ENCODE measurements around the gene A4GALT.
"Not testable (repeated sequence)": the region's sequence is repeated elsewhere in the genome, so short reads cannot be mapped to it uniquely, and the experiment has no call there.

Gene A4GALT

GRCh38 chr22:42764895-42765363, 44.3 kb upstream of the A4GALT start:
- no peak for DNase-seq (ENCODE audit: low read depth)
- H3K4me3 ChIP-seq (ENCODE audit: low read length), result no peak overlapping the region
- TF ChIP-seq, protein P1, sequence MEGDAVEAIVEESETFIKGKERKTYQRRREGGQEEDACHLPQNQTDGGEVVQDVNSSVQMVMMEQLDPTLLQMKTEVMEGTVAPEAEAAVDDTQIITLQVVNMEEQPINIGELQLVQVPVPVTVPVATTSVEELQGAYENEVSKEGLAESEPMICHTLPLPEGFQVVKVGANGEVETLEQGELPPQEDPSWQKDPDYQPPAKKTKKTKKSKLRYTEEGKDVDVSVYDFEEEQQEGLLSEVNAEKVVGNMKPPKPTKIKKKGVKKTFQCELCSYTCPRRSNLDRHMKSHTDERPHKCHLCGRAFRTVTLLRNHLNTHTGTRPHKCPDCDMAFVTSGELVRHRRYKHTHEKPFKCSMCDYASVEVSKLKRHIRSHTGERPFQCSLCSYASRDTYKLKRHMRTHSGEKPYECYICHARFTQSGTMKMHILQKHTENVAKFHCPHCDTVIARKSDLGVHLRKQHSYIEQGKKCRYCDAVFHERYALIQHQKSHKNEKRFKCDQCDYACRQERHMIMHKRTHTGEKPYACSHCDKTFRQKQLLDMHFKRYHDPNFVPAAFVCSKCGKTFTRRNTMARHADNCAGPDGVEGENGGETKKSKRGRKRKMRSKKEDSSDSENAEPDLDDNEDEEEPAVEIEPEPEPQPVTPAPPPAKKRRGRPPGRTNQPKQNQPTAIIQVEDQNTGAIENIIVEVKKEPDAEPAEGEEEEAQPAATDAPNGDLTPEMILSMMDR (IDR thresholded peaks at IDR 0.05; ENCODE audit: insufficient read depth, low read depth, low read length, missing control alignments), result no peak

DNA sequence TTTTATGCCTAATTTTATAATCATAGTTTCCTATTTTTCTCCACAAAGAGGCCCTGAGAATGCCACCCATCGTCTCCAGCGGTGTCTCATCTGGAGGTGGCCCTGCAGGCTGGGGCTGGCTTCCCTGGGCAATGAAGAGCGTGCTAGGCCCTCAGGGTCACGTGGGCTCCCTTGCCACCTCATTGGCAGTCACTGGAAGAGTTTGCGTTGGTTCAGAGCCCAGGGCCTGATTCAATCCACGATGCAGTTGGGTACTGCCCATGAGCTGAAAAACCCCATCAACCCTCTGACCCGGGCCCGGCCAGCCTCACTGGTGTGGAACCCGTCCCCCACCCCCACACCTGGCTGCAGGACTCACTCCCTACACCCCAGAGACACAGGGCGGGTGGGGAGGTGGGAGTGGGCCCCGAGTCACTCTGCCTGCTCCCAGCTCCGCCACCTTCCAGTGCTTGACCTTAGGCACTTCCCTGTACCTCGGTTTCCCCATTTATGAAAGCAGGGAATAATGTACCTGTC, 43.4 kb upstream of the A4GALT start:
- DNase-seq (ENCODE audit: low read depth), result no peak
- TF ChIP-seq, protein P1 (IDR thresholded peaks at IDR 0.05; ENCODE audit: insufficient read depth, low read depth, low read length, missing control alignments), result no peak

GRCh38 chr22:42760806-42761565, 40.3 kb upstream of the A4GALT start:
- no peak overlapping the region for H3K4me3 ChIP-seq (ENCODE audit: low read length)
- TF ChIP-seq, protein P1 (IDR thresholded peaks at IDR 0.05; ENCODE audit: insufficient read depth, low read depth, low read length, missing control alignments), result no peak
- DNase-seq (ENCODE audit: low read depth), result no peak

More for the DNA sequence above, 43.4 kb upstream of the A4GALT start:
- no peak overlapping the region for H3K4me3 ChIP-seq (ENCODE audit: low read length)

GRCh38 chr22:42758931-42759629, 38.4 kb upstream of the A4GALT start:
- TF ChIP-seq, protein P1 (IDR thresholded peaks at IDR 0.05; ENCODE audit: insufficient read depth, low read depth, low read length, missing control alignments), result no peak
- H3K4me3 ChIP-seq (ENCODE audit: low read length), result no peak overlapping the region
- peak; percentile 67 for DNase-seq (ENCODE audit: low read depth)

- H3K4me3 ChIP-seq (ENCODE audit: low read length), result not testable (repeated sequence)
- DNase-seq (ENCODE audit: low read depth), result peak; percentile 84
Observed at GRCh38 chr22:42755553-42755952, 34.9 kb upstream of the A4GALT start.

- not testable (repeated sequence) for DNase-seq (ENCODE audit: low read depth); H3K4me3 ChIP-seq (ENCODE audit: low read length)
Observed at GRCh38 chr22:42755121-42755520, 34.5 kb upstream of the A4GALT start.

GRCh38 chr22:42754658-42755057, 34.0 kb upstream of the A4GALT start:
- peak; percentile 58 for DNase-seq (ENCODE audit: low read depth)
- TF ChIP-seq, protein P1 (IDR thresholded peaks at IDR 0.05; ENCODE audit: insufficient read depth, low read depth, low read length, missing control alignments), result no peak
- H3K4me3 ChIP-seq (ENCODE audit: low read length), result no peak overlapping the region
